ENCODE measurements around the gene ZYG11A. TPM values are rescaled to one million over a fixed set of nuclear protein-coding genes. Genes with fewer than 3 reads are reported as not detected.
"Not testable (repeated sequence)": the region's sequence is repeated elsewhere in the genome, so short reads cannot be mapped to it uniquely, and the experiment has no call there.

Gene ZYG11A
- under 1 TPM; 0.25 TPM for total RNA-seq

- H3K27me3 Mint-ChIP-seq, result peaks cover 27% of the 10 kb centered on the region
- POLR2A ChIA-PET, result no interaction called here
- H3K4me1 Mint-ChIP-seq, result peaks cover 10% of the 10 kb centered on the region
- no peak within 1 kb of the TSS for H3K27ac Mint-ChIP-seq
- H3K36me3 Mint-ChIP-seq (ENCODE audit: low read depth), result no peaks in the 10 kb centered on the region
- peak; percentile 82 for DNase-seq
- peak within 1 kb of the TSS; percentile 62 for H3K4me3 Mint-ChIP-seq
- H3K9me3 Mint-ChIP-seq, result no peaks in the 10 kb centered on the region
- CTCF ChIA-PET, result interaction anchor here (0.5 to 1.6 kb wide), 14 partner anchors 10 to 930 kb away, joined by 3 to 6 read pairs (median 3); no protein-coding TSS in a partner anchor
Observed at GRCh38 chr1:52842643-52843310, at the start of gene ZYG11A. ZYG11A (plus strand) TSS chr1:52842760; CDS start chr1:52842884, 124 bp downstream.

DNA sequence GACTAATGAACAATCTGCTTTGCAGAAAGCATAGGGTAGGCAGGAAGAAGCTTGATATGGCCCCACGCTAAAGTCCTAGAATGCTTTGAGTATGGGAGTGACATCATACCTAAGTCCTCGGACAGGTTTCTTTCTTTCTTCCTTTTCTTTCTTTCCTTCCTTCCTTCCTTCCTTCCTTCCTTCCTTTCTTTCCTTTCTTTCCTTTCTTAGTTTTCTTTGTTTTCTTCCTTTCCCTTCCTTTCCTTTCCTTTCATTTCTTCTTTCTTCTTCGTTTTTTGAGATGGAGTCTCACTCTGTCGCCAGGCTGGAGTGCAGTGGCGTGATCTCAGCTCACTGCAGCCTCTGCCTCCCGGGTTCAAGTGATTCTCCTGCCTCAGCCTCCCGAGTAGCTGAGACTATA is 48.8 kb upstream of the ZYG11A start:
- DNase-seq; H3K9me3 Mint-ChIP-seq; H3K27ac Mint-ChIP-seq; H3K4me1 Mint-ChIP-seq; POLR2A ChIA-PET; H3K36me3 Mint-ChIP-seq (ENCODE audit: low read depth); H3K4me3 Mint-ChIP-seq; H3K27me3 Mint-ChIP-seq; CTCF ChIA-PET: not testable (repeated sequence)

- H3K36me3 Mint-ChIP-seq (ENCODE audit: low read depth), result peaks cover 6% of the 10 kb centered on the region
- no peaks in the 10 kb centered on the region for H3K27me3 Mint-ChIP-seq
- no peak overlapping the region for H3K27ac Mint-ChIP-seq
- DNase-seq, result no peak
- H3K4me3 Mint-ChIP-seq, result no peak overlapping the region
- POLR2A ChIA-PET, result no interaction called here
- CTCF ChIA-PET, result no interaction called here
- peaks cover 3% of the 10 kb centered on the region for H3K4me1 Mint-ChIP-seq
- H3K9me3 Mint-ChIP-seq, result no peaks in the 10 kb centered on the region
Observed at GRCh38 chr1:52795464-52795863, 47.1 kb upstream of the ZYG11A start.

DNA sequence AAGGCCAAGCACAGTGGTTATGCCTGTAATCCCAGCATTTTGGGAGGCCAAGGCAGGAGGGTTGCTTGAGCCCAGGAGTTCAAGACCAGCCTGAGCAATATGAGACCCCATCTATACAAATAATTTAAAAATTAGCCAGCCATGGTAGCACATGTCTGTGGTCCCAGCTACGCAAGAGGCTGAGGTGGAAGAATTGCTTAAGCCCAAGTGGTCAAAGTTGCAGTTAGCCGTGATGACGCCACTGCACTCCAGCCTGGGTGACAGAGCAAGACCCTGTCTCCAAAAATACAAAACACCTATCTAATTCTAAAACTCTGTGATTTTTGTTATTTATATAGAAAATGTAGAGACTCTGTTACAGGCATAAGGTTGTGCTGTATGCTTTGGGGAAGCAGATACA is 44.2 kb upstream of the ZYG11A start:
- ChIA-PET POLR2A (no interaction called here), CTCF (interaction anchor here (0.6 kb wide), 2 partner anchors 61 to 155 kb away, joined by 4 read pairs; no protein-coding TSS in a partner anchor)
- H3K36me3 Mint-ChIP-seq (ENCODE audit: low read depth), result peaks cover 5% of the 10 kb centered on the region
- H3K27me3 Mint-ChIP-seq, result no peaks in the 10 kb centered on the region
- DNase-seq, result no peak
- H3K9me3 Mint-ChIP-seq, result no peaks in the 10 kb centered on the region
- no peaks in the 10 kb centered on the region for H3K4me1 Mint-ChIP-seq
- no peak overlapping the region for H3K27ac Mint-ChIP-seq
- H3K4me3 Mint-ChIP-seq, result no peak overlapping the region

GRCh38 chr1:52801011-52801410 is 41.5 kb upstream of the ZYG11A start:
- H3K36me3 Mint-ChIP-seq (ENCODE audit: low read depth), result peaks cover 5% of the 10 kb centered on the region
- no peak overlapping the region for H3K27ac Mint-ChIP-seq
- H3K4me3 Mint-ChIP-seq, result no peak overlapping the region
- H3K27me3 Mint-ChIP-seq, result no peaks in the 10 kb centered on the region
- H3K4me1 Mint-ChIP-seq, result no peaks in the 10 kb centered on the region
- POLR2A ChIA-PET, result no interaction called here
- no peaks in the 10 kb centered on the region for H3K9me3 Mint-ChIP-seq
- DNase-seq, result no peak
- CTCF ChIA-PET, result interaction anchor here (1.3 kb wide), 1 partner anchor 42 kb away, joined by 3 read pairs; the partner anchor contains the start of gene ZYG11A

DNA sequence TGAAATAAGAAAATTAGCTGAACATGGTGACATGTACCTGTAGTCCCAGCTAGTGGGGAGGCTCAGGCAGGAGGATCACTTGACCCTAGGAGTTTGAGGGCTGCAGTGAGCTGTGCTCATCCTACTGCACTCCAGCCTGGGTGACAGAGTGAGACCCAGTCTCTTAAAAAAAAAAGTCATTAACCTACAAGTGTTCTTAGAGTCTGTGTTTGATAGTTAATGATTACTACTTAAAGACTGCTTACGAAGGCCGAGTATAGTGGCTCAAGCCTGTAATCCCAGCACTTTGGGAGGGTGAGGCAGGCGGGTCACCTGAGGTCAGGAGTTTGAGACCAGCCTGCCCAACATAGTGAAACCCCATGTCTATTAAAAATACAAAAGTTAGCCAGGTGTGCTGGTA is 38.5 kb upstream of the ZYG11A start:
- POLR2A ChIA-PET; H3K27me3 Mint-ChIP-seq; H3K27ac Mint-ChIP-seq; H3K9me3 Mint-ChIP-seq; DNase-seq; H3K4me1 Mint-ChIP-seq; H3K36me3 Mint-ChIP-seq (ENCODE audit: low read depth); H3K4me3 Mint-ChIP-seq: not testable (repeated sequence)
- CTCF ChIA-PET, result interaction anchor here (1.0 kb wide), 1 partner anchor 321 kb away, joined by 3 read pairs; no protein-coding TSS in a partner anchor

DNA sequence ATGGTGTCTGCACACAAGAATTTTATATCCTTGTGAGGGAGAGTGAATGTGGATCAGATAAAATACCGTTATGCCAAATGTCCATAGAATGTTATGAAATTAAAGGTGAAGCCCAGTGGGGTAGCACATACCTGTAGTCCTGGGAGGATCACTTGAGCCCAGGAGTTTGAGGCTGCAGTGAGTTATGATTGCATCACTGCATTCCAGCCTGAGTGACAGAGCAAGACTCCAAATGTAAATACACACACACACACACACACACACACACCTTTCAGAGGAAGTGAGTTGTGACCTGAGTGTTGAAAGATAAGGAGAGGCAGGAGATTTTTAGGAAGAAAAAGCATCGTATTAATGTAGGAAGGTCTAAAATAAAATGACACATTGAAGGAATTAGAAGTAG is 28.1 kb upstream of the ZYG11A start:
- POLR2A ChIA-PET, result no interaction called here
- H3K4me1 Mint-ChIP-seq, result no peaks in the 10 kb centered on the region

DNA sequence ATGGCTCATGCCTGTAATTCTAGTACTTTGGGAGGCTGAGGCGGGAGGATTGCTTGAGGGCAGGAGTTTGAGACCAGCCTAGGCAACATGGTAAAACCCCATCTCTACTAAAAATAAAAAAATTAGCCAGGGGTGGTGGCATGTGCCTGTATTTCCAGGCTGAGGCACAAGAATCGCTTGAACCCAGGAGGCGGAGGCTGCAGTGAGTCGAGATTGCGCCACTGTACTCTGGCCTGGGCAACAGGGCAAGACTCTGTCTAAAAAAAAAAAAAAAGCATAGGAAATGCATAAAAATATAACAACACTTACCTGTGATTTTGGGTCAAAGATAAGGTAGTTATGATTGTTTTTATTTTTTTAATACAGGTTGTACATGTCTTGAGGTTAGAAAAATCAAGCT is 21.7 kb upstream of the ZYG11A start:
- H3K27me3 Mint-ChIP-seq; H3K9me3 Mint-ChIP-seq; H3K36me3 Mint-ChIP-seq (ENCODE audit: low read depth); H3K27ac Mint-ChIP-seq; H3K4me3 Mint-ChIP-seq; CTCF ChIA-PET; DNase-seq; POLR2A ChIA-PET; H3K4me1 Mint-ChIP-seq: not testable (repeated sequence)

More for the DNA sequence above, 28.1 kb upstream of the ZYG11A start:
- no peak for DNase-seq
- CTCF ChIA-PET, result no interaction called here
- Mint-ChIP-seq H3K27ac (no peak overlapping the region), H3K9me3 (no peaks in the 10 kb centered on the region), H3K27me3 (no peaks in the 10 kb centered on the region), H3K36me3 (ENCODE audit: low read depth) (peaks cover 14% of the 10 kb centered on the region), H3K4me3 (no peak overlapping the region)

DNA sequence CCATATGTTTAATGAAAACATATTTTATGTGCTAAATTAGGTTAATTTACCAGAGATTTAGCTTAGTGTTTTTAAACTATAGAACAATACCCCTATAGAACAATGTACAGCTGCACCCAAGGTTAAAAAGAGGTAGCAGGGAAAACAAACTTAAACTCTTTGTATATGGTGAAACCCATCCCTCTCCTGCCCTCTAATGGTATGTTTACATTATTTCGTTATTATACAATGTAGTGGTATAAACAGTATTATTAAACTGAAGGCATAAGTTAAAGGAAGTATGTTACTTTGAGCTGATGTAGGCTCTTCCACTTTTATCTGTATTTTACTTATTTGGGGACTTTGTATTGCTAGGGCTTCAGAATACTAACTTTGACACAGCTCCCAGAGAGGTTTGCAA is 16.7 kb upstream of the ZYG11A start:
- ChIA-PET POLR2A (no interaction called here), CTCF (interaction anchor here (0.5 to 1.2 kb wide), 4 partner anchors 17 to 140 kb away, joined by 3 to 6 read pairs (median 5); partner anchors contain the start of gene ZYG11A)
- H3K4me3 Mint-ChIP-seq, result no peak overlapping the region
- no peak for DNase-seq
- H3K27me3 Mint-ChIP-seq, result no peaks in the 10 kb centered on the region
- no peaks in the 10 kb centered on the region for H3K9me3 Mint-ChIP-seq
- no peaks in the 10 kb centered on the region for H3K4me1 Mint-ChIP-seq
- H3K36me3 Mint-ChIP-seq (ENCODE audit: low read depth), result no peaks in the 10 kb centered on the region
- H3K27ac Mint-ChIP-seq, result no peak overlapping the region

DNA sequence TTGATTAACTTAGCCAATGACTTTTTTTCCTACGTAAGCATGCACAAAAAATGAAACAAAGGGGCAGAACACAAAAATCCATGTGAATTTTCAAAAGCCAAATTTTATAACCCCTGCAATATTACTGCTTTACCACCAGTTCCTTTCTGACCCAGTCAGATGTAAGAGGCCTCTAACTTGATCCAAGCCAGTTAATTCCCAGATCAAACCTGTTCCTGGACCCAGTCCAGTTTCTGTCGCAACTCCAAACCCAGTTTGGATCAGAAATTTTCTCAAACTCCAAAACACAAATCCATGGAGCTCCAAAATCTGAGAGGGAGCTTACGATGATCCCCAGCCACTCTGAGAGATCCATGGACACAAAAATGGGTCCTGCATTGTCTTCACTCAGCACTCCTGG is 7.8 kb upstream of the ZYG11A start:
- H3K4me3 Mint-ChIP-seq, result no peak overlapping the region
- ChIA-PET CTCF (no interaction called here), POLR2A (no interaction called here)
- DNase-seq, result no peak
- H3K27ac Mint-ChIP-seq, result no peak overlapping the region
- no peaks in the 10 kb centered on the region for H3K9me3 Mint-ChIP-seq
- no peaks in the 10 kb centered on the region for H3K36me3 Mint-ChIP-seq (ENCODE audit: low read depth)
- no peaks in the 10 kb centered on the region for H3K4me1 Mint-ChIP-seq
- peaks cover 2% of the 10 kb centered on the region for H3K27me3 Mint-ChIP-seq

- no peak overlapping the region for H3K4me3 Mint-ChIP-seq
- no peaks in the 10 kb centered on the region for H3K9me3 Mint-ChIP-seq
- POLR2A ChIA-PET, result no interaction called here
- H3K36me3 Mint-ChIP-seq (ENCODE audit: low read depth), result no peaks in the 10 kb centered on the region
- H3K4me1 Mint-ChIP-seq, result no peaks in the 10 kb centered on the region
- CTCF ChIA-PET, result interaction anchor here (1.4 kb wide), 1 partner anchor 56 kb away, joined by 3 read pairs; no protein-coding TSS in a partner anchor
- peaks cover 2% of the 10 kb centered on the region for H3K27me3 Mint-ChIP-seq
- H3K27ac Mint-ChIP-seq, result no peak overlapping the region
- DNase-seq, result no peak
Observed at GRCh38 chr1:52836035-52836434, 6.5 kb upstream of the ZYG11A start.

DNA sequence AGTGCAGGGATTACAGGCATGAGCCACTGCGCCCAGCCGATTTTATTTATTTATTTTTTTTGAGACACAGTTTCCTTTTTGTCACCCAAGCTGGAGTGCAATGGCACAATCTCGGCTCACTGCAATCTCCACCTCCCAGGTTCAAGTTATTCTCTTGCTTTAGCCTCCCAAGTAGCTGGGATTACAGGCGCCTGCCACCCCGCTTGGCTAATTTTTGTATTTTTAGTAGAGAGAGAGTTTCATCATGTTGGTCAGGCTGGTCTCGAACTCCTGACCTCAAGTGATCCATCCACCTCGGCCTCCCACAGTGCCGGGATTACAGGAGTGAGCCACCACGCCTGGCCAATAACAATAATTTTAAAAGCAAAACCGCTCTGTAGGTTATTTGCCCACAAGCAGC is 3.4 kb upstream of the ZYG11A start:
- H3K36me3 Mint-ChIP-seq (ENCODE audit: low read depth); DNase-seq; H3K4me3 Mint-ChIP-seq; POLR2A ChIA-PET; H3K9me3 Mint-ChIP-seq; H3K27ac Mint-ChIP-seq: not testable (repeated sequence)
- H3K27me3 Mint-ChIP-seq, result peaks cover 21% of the 10 kb centered on the region
- peaks cover 10% of the 10 kb centered on the region for H3K4me1 Mint-ChIP-seq
- CTCF ChIA-PET, result interaction anchor here (0.6 to 0.7 kb wide), 2 partner anchors 20 to 286 kb away, joined by 3 read pairs; partner anchors contain the start of gene TUT4

- H3K27ac Mint-ChIP-seq; H3K36me3 Mint-ChIP-seq (ENCODE audit: low read depth); CTCF ChIA-PET; POLR2A ChIA-PET; DNase-seq; H3K9me3 Mint-ChIP-seq; H3K4me3 Mint-ChIP-seq: not testable (repeated sequence)
- Mint-ChIP-seq H3K4me1 (peaks cover 10% of the 10 kb centered on the region), H3K27me3 (peaks cover 29% of the 10 kb centered on the region)
Observed at GRCh38 chr1:52845119-52845518, 2.6 kb downstream of the ZYG11A start.

DNA sequence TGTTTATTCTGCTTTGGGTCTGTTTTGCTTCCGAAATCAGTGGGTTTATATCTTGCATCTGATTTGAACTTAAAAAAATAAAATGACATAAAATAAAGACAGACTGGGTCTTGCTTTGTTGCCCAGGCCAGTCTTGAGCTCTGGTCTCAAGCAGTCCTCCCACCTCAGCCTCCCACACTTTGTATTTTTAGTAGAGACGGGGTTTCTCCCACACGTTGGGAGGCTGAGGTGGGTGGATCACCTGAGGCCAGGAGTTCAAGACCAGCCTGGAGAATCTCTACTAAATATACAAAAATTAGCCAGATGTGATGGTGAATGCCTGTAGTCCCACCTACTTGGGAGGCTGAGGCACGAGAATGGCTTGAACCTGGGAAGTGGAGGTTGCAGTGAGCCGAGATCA is 5.9 kb downstream of the ZYG11A start:
- ChIA-PET CTCF (no interaction called here), POLR2A (no interaction called here)
- peaks cover 6% of the 10 kb centered on the region for H3K4me1 Mint-ChIP-seq
- no peak overlapping the region for H3K4me3 Mint-ChIP-seq
- H3K27ac Mint-ChIP-seq, result no peak overlapping the region
- peaks cover 17% of the 10 kb centered on the region for H3K27me3 Mint-ChIP-seq
- H3K36me3 Mint-ChIP-seq (ENCODE audit: low read depth), result no peaks in the 10 kb centered on the region
- no peaks in the 10 kb centered on the region for H3K9me3 Mint-ChIP-seq
- no peak for DNase-seq

All from activated CD4-positive, alpha-beta T cell treated with anti-CD3 and anti-CD28 coated beads, Interleukin-2, amount 10 ng/mL, durations not matched to agents 7 days and 5 days (primary cell).